Stomach (tissue), 4 donors: ENCODE measurements around the gene ZNF829.

Source experiments
- CTCF ChIP-seq, 7 experiments: fragments of 450-650 bp in 4 of 7; fragments of 200-600 bp in 3 of 7; sonication (generic) in 3 of 7; IDR thresholded peaks; one replicate each; pipeline ENCODE4 v1.5.1; 2016 to 2019; ENCODE audit warnings: antibody characterized with exemption in 7 of 7, control low read depth in 2 of 7, mild to moderate bottlenecking in 1 of 7
- POLR2A ChIP-seq, 4 donors: fragments of 450-650 bp; IDR thresholded peaks; one replicate each; pipeline ENCODE4 v1.6.1; 2016; ENCODE audit warnings: antibody characterized with exemption in 4 of 4, control low read depth in 2 of 4, mild to moderate bottlenecking in 1 of 4, moderate library complexity in 1 of 4
- POLR2AphosphoS5 ChIP-seq, 3 donors: sonication (generic); formaldehyde crosslinking; IDR thresholded peaks; one replicate each; pipeline ENCODE4 v1.6.1; 2016; ENCODE audit warnings: antibody characterized with exemption in 3 of 3

GRCh38 chr19:36898422-36898821, 17.7 kb downstream of the ZNF829 start:
- no peak for TF ChIP-seq CTCF (IDR thresholded peaks at IDR 0.05)
- no peak for TF ChIP-seq POLR2A (IDR thresholded peaks at IDR 0.05)
- no peak for TF ChIP-seq POLR2AphosphoS5 (IDR thresholded peaks at IDR 0.05)
